Measurements from ENCODE around the gene CTNNBL1.

Gene CTNNBL1

DNA sequence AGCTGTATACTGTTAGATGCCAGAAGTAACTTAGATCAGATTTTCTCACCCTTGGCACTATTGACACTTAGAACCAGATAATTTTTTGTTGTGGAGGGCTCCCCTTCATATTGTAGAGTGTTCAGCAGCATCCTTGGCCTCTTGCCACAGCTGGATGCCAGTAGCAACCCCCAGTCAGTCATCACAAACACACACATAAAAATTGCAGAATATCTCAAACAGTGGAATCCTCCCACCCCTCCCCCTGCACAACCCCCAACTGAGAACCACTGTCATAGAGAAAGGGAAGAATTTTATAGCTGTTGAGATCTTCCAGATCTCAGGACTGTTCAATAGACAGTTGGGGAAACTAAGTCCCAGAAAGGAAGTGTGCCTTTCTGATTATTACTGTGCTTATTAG, 127.9 kb downstream of the CTNNBL1 start:
- no peak for DNase-seq (ENCODE audit: low read depth)

DNA sequence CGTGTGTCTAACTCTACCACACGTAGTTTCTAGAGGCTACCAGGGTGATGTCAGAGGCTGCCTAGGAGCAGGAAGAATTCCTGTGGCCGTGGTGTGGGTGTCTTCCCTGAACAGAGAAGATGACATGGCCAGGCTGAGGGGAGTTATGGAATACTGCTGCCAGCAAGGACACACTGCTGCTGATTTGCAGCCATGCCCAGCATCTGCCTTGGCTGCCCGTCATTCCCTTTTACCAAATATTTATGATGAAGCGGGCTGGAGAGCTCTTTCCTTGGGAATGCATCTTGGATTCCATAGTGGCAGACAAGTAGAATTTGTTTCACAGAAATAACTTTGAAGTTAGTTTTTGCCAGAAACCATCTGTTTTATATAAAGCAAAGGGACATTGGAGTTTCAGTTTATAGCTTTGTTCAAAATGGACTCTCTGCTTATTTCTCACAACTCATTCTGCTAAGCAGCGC, 128.3 kb downstream of the CTNNBL1 start:
- DNase-seq (ENCODE audit: low read depth): no peak

DNA sequence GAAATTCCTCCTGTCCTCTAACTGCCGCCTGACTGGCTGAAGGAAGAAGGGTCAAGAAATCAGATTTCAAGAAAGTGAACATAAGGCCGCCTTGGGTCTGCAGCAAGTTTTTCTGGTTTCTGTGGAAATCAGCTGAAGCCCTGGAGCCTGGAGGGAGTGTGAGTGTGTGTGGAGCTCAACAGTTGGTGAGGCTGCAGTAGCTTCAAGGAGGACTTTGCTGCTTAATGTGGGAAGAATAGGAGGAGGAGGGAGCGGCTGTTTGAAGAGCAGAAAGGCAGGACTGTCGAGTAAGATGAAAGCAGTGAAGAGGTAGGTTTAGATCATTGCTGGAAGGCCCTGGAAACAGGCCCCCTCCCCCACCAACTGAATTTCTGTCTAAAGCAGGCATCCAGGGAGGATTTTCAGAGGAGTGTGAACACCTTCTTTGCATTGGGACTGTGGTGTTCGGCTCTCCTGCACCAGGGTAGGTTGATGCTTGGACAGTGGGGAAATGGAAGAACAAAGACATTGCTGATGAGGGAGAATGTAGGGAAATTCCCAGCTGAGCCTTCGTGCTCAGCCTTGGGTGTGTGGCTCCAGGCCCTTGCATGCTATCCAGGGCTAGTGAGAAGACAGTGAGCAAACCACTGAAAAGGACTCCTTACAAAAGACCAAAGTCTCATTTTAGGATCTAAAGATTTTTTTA, 129.6 kb downstream of the CTNNBL1 start:
- DNase-seq (ENCODE audit: low read depth): no peak

DNA sequence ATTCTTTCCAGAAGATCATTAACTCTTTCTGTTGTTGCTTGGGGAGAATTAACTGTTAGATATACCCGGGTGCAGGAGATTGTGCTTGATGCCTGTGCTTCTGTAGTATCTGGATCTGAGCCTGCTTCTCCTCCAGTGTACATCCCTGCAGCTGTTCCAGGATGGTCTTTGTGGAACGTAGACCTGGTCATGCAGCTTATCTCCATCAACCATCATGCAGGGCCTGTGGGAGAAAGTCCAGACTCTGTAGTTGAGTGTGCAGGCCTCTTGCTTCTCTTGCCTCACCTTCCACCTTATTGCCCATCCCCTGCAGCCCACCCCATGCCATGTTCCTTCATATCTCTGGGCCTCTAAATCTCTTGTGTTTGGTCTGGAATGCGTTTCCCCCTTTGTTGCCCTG, 133.8 kb downstream of the CTNNBL1 start:
- DNase-seq (ENCODE audit: low read depth): no peak

DNA sequence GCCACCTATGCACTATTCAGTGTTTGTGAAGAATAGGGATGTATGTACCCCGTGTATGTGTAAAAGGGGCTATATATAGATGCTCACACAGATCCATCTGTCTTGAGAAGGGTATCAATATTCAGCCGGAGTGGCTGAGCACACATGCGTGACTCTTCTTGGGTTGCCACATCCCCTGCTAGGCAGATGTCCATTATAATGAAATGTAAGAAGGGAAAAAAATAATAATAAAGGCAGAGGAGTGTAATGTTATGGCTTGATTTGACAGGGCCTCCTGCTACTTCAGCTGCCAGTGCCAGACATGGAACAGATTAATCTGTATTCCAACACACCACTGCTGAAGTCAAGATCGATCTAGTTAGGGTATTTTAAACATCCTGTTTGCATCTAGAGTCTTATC, 134.9 kb downstream of the CTNNBL1 start:
- no peak for DNase-seq (ENCODE audit: low read depth)

DNA sequence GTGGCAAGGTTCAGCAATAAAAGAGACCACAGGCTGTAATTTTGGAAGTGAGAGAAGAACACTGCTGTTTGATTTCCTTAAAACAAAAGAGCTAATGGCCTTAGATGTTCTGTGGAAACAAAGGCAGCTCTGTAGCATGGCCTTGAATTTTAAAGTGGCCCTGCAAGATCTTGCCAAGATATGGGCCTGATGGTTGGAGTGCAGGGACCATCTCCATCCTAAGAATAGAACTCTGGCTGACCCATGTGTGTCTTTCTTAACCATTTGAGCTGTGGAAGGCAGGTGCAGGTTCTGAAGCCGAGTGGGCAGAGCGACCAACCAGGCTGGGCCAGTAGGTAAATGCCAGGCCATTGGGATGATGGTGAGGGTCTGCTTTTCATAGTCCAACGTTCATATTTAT, 135.3 kb downstream of the CTNNBL1 start:
- no peak for DNase-seq (ENCODE audit: low read depth)

DNA sequence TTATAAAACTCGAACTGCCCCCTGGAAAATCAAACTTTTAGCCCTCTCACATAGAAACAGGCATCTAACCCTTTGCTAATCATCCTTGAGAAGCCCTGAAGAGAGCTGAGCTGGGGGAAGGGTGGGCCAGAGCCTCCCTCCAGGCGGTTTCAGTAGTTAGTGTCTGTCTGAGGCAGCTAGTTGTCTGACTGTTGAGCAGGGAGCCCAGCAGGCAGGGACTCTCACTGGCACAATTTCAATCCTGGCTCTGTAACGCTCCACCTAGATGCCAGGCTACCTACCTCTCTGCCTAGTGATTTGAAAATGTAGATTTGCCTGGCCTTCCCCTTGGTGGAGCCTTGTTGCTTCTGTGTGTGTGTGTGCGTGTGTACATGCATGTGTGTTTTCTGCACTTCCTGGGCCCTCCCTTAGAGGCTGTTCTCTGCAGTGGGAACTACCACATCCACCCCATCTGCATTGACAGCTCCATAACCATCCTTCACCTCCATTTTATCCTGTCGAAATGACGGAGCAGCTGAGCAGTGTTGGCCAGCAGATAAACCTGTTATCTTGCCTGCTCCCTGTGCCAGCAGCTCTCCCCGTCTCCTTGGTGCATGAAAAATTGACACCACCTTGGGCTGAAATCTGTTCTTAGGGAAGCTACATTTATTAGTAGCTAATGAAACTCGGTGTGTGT, 139.5 kb downstream of the CTNNBL1 start:
- DNase-seq (ENCODE audit: low read depth): no peak

DNA sequence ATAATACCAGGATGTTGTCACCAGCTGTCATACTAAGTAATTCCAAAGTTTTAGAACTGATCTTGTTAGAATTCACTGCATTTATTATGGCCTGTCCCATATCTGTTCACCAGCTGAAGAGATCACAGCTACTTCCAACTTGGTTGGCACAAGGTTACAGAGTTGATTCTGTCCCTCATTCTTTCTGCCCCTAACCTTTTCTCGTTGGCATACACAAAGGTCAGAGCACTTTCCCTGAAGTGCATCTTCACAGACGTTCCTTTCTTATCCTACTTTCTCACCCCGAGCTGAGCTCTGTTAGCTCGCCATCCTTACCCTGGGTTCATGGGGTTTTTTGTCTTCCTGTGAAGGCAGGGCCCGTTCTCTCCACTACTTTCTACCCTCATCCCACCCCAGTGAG, 143.1 kb downstream of the CTNNBL1 start:
- no peak for DNase-seq (ENCODE audit: low read depth)

DNA sequence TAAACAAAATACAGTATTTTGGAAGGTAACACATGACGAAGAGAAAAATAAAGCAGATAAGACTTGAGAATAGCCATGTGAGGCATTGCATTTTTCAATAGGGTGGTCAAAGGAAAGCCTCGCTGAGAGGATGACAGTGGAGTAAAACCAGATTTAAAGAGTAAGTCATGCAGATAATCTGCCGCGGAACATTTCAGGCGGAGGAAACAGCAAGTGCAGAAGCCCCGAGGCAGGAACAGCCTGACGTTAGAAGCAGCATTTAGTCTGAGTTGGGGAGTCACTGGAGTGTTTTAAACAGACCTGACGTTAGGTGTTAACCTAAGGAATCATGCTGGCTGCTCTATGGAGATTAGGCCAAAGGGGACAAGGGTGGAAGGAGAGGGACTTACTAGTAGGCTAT, 144.1 kb downstream of the CTNNBL1 start:
- DNase-seq (ENCODE audit: low read depth): no peak

DNA sequence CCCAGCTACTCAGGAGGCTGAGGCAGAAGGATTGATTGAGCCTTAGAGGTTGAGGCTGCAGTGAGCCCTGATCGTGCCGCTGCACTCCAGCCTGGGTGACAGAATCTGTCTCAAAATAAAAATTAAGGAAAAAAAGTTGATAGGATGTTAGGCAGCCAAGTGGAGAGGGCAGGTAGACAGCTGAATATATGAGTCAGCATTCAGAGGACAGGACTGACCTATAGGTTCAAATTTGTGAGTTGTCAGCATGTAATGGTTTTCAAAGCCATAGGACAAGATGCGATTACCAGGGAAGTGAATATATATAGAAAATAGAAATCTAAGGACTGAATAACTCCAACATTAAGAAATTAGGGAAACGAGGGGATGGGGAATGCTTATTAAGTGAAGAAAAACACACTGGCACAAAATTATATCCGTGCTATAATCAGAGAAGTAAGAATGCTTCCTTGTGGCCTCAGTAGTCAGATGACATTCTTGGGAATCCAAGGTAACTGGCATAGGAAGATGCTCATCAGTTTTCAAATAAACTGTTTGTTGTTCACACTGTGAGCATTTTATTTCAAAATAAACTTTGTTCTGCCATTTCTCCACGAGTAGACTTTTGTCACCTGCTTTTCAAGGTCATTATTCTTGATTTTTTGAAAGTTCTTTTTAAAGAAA, 145.1 kb downstream of the CTNNBL1 start:
- no peak for DNase-seq (ENCODE audit: low read depth)

DNA sequence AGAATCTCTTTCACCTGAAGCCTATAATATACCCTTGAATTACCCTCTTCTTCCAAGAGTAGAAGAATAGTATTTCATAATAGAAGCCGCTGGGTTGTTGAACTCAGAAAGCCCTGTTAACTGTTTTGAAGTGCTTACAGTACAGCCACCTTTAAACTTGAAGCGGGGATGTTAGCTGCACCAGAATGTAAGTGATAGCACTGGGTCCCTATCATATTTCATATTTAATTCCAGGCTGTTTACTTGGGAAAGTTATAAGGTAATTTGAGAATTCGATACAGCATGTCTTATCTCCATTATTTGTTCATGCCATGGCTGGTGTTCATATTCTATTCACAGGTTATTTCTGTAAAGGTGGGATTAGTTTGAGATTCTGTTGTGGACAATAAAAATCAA, 145.6 kb downstream of the CTNNBL1 start:
- no peak for DNase-seq (ENCODE audit: low read depth)

DNA sequence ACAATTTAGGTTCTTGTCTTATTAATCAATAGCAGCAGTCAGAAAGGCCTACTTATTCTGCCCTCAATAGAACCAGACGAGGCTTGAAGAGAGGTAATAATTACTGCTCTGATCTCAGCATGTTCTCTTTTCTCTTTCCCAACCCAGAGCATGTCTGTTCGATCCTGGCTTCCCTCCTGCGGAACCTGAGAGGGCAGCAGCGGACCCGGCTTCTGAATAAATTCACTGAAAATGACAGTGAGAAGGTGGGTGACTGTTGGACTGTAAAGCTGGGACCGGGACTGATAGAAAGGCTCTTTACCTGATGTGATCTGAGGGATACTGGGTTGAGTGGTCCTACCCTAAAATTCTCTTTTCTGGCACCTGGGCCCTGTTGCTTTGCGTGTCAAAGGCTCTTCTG, 146.1 kb downstream of the CTNNBL1 start:
- DNase-seq (ENCODE audit: low read depth): no peak

DNA sequence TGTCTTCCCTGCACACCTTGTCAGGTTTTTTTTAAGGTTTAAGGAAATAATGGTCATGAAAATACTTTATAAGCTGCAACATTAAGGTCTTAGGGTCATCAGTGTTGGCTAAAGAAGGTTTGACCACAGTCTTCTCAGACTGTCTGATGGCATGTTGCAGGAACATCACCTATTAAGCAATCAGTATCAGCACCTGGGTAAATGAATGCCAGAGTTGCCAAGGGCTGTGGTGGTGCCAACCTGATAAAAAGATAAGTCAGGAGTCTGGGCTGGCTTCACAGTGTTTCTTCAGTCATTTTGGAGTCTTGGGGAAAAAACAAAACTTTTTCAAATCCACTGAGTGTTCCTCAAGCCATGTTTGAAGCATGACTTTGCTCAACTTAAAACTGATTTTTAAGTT, 147.6 kb downstream of the CTNNBL1 start:
- DNase-seq (ENCODE audit: low read depth): no peak

DNA sequence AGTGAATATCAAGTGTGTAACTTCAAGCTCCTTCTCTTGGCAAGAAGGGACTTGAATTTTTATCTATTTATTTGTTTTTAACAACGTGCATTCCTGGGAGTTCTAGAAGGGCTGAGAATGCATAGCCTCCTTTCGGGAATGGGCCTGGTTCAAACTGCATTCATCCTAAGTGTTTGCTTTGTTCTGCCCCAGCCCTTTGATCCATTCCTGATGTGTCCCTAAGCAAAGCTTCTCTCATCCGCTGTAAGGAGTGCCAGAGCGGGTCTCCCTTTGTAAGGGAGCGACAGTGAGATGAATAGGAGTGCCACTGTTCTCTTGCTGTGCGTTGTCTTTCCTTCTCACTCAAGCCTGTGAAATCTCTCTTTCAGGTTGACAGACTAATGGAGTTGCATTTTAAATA, 148.1 kb downstream of the CTNNBL1 start:
- DNase-seq (ENCODE audit: low read depth): no peak

DNA sequence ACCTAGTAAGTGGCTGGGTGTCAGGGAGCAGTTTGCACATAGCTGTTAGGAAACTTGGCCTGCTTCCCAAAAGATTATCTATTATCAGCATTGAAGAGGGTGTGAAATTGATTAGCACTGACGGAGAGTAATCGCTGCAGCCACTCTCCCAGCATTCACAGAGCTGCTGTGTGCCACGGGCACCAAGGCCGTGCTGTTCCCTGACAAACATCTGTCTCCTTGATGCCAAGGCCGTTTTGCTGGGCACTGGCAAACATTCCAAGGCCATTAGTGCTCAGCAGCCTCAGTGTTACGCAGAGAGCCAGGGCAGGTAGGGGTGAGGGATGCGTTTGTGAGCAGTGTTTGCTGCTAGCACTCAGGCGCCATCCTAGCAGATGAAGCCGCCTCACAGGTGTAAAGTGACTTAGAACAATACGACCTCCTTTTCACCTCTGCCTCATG, 151.4 kb downstream of the CTNNBL1 start:
- DNase-seq (ENCODE audit: low read depth): no peak

DNA sequence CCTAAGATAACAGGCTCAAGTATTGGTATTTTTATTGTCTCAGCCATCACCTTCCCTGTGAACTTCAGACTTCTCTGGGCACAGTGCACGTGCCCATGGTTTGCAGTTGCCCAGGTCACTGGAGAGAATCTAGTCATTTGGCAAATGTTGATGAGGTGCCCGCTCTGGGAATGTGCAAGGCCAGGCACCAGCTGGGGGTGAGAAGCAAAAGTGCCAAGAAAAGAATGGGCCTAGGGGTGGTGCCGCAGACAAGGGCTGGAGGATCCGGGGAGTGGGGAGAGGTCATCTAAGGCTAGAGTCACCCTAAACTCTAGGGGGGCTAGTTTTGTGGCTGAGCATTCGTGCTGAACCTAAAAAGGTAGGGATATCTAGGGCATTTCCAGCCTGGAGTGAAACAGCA, 152.0 kb downstream of the CTNNBL1 start:
- DNase-seq (ENCODE audit: low read depth): no peak

DNA sequence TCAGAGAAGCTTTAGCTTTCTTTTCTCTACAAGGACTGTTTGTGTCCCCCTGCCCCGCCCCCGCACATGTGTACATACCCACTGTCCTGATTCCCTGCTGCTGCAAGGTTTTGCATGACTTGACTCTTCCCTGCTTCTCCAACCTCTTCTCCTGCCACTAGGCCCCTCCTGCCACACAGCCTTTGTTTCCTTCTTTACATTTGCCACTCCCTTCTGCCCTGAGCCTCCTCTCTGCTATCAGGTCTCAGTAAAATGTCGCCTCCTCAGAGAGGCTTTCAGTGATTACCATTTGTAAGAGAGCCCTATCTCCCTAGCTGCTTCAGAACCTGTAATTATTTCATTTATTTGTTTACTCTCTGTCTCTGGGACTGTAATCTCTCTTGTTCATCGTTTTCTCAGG, 152.7 kb downstream of the CTNNBL1 start:
- DNase-seq (ENCODE audit: low read depth): no peak

DNA sequence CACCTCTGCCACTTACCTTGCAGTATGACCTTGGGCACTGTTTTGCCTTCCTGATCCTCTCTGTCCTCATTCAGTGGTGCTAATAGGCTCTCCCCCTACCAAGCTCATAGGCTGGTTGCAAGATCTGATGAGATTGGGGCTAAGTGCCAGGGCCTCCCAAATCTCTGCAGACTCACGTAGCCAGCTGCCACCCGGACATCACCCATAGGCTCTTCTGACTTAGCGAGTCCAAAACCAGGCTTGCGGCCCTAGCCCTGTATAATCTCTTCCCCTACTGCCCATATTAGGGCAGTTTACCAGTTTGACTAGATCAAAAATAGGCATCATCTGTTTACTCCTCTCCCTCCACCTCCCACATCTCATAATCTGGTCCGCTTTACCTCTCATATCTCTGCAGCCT, 154.9 kb downstream of the CTNNBL1 start:
- no peak for DNase-seq (ENCODE audit: low read depth)

DNA sequence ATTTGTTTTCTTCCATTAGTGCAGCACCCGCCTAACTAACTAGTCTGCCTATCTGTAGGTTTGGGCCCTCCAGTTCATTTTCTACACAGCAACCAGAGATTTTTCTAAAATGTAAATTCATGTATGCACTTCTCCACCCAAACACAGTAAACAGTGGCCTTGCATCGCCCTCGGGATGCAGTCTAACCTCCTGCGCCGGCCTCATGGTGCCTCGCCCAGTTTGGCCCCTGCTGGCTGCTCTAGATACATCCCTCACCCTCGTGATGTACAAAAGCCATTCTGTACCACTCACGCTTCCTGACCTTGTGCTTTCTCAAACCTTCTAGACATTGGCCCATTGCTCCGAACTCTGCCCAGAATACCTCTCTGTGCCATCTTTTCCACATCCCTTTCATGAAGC, 155.3 kb downstream of the CTNNBL1 start:
- no peak for DNase-seq (ENCODE audit: low read depth)

DNA sequence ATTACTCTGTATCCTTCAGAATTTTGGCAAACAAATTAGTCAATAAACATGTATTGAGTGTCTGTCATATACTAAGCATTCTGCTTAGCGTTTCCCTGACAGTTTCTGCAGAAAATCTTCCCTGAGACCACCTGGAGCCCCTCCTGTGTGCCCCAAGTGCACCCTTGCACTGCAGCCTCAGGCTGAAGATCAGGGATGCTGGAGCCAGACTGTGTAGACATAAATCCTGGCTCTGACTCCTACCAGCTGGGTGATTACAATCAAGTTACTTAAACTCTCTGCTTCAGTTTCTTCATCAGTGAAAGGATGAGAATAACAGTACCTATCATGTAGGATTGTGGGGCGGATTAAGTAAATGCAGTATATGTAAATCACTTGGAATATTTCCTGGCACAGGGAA, 155.7 kb downstream of the CTNNBL1 start:
- DNase-seq (ENCODE audit: low read depth): no peak

DNA sequence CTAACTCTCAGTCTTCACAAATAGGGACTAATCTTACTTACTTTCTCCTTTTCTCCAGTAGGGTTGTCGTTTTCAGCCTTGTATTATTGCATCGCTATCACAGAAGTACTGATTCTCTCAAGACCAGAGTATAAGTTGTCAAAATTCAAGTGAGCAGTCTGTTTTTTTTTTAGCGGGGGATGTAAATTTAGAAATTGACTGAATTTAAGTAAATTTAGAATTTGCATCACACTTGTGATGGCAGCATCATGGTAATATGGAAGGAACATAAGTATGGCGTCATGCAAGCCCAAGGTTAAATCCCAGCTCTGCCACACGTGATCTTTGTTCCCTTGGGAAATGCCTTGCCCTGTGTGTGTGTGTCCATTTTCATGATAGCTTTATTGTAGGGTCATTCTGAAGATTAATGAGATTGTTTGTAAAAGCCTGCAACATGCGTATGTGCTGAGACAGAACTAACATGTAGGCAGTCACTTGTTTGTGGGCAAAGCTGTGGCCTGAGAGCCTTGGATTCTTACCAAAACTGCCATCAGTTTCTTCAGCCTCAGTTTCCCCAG, 156.3 kb downstream of the CTNNBL1 start:
- no peak for DNase-seq (ENCODE audit: low read depth)

DNA sequence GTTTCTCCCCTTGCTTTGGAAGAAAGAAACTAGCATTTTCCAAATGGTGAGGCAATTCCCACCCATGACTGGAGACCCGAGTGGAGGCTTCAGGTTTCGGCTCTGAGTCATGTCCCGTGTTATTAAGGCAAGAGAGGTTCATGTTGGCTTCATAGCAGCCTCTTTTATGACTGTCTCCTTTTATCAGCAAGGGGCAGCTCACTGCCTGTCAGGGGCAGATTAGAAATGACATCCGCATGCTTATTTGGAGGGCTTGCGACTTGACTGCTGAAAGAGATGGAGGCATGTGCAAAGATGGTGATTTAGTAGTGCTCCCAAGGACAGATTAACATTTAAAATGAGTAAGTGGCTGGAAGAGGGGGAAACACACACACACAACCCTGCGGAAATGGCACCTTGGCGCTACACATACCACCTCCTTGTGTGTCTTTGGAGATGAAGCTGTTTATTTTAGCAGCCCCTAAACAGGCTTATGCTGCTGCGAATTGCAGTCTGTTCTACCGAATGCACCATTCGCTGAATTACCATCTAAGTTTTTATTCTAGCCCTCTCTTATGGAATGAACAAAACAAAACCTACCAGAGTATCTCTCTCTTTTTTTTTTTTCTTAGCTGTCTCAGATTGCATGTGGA, 157.0 kb downstream of the CTNNBL1 start:
- no peak for DNase-seq (ENCODE audit: low read depth)

DNA sequence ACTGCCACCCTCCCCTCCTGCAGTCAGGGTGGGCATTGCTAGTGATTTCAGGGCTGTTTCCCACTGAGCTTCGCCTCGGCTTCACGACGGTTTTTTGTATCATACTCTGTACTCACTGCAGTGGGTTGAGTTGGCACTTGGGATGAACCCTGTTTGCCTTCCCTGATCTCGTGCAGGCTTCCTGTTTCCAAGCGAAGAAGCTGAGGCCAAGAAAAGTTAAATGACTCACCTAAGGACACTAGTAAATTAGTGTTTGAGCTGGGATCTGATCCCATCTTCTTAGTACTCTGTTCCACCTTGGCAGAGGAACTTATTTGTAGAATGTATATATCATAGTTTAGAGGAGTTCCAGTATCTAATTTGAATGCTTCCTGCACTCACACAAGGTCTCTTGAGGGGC, 158.8 kb downstream of the CTNNBL1 start:
- DNase-seq (ENCODE audit: low read depth): no peak

Measured in stimulated activated CD8-positive, alpha-beta memory T cell treated with anti-CD3 and anti-CD28 coated beads, Interleukin-15, amount 100 ng/mL, for 24 hours (primary cell).